Measurements from ENCODE around the gene IER3. TPM values are rescaled to one million over a fixed set of nuclear protein-coding genes. Genes with fewer than 3 reads are reported as not detected.

Gene IER3
- total and polyA plus RNA-seq, 2 of the 13 experiments (the other 11 are each of a cell fraction or from before 2014, with no cell fraction given), result 51.1 to 131 TPM

DNA sequence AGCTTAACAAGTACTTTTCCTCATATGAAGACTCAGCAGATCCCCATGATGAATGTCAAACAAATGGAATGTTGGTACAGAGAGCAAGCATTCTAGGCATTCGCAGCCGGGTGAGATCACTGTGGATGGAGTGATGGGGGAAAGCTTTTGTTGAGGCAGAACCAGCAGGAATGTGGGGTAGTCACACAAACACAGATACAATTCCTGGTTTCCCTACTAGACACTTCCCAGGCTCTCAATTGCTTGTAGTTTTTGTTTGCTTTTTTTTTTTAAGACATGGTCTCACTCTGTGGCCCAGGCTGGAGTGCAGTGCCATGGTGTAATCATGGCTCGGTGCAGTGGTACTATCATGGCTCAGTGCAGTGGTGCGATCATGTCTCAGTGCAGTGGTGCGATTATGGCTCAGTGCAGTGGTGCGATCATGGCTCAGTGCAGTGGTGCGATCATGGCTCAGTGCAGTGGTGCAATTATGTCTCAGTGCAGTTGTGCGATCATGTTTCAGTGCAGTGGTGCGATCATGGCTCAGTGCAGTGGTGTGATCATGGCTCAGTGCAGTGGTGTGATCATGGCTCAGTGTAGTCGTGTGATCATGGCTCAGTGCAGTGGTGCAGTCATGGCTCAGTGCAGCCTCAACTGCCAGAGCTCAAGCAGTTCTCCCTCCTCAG is 15.4 kb upstream of the IER3 start:
- H3K4me1 ChIP-seq (ENCODE audit: insufficient read depth, low read length), result peaks cover 81% of the 10 kb centered on the region
- no peaks in the 10 kb centered on the region for H3K79me2 ChIP-seq (ENCODE audit: insufficient read depth, low read length)
- H4K20me1 ChIP-seq (ENCODE audit: insufficient read depth, low read length), result no peaks in the 10 kb centered on the region
- no TSS peak for BruUV-seq (replicated peaks)
- DNase-seq (ENCODE audit: low spot score) (peak; percentile 97), ATAC-seq (peak; percentile 66), FAIRE-seq (peak; percentile 30)
- H3K9ac ChIP-seq (ENCODE audit: insufficient read depth, low read depth, low read length), result peak overlapping the region; percentile 49
- H3K4me2 ChIP-seq (ENCODE audit: low read depth, low read length), result peak overlapping the region; percentile 61
- H3K4me3 ChIP-seq (replicated peaks in 1 of 3; ENCODE audit: insufficient read depth in 1 of 3, low read depth in 2 of 3, low read length in 3 of 3), result peak overlapping the region in 1 of 3 experiments; percentile 13; a peak in 1 of 6 replicates
- H2AFZ ChIP-seq (ENCODE audit: low read length), result no peak overlapping the region
- in situ Hi-C loops (cut with HindIII; ENCODE audit: extremely low pct_ligation_motif_present, low pct_unique_long_range_greater_than_20kb) (no loop called here), intact Hi-C loops (cut with micrococcal nuclease; ENCODE audit: unreplicated experiment) (no loop called here)
- CTCF ChIA-PET (ENCODE audit: low intra/inter-chr PET ratio, low total read pairs), result no interaction called here
- POLR2A ChIA-PET, result interaction anchor here (0.6 to 5.9 kb wide), 15 partner anchors 8 to 282 kb away, joined by 3 to 113 read pairs (median 6); partner anchors contain the start of genes FLOT1, IER3, MDC1 and MRPS18B
- WGBS (ENCODE audit: low lambda C conversion rate), result 78% methylated on average over 10 of the region's 10 CpGs
- H3K36me3 ChIP-seq (replicated peaks in 1 of 2; ENCODE audit: control insufficient read depth in 1 of 2, insufficient read depth in 2 of 2, low read length in 2 of 2), result no peaks in the 10 kb centered on the region
- no peaks in the 10 kb centered on the region for H3K9me3 ChIP-seq (ENCODE audit: low read length)
- peak overlapping the region; percentile 80 for H3K27ac ChIP-seq (ENCODE audit: extremely low read length, insufficient read depth, low read length)
- H3K27me3 ChIP-seq (ENCODE audit: control insufficient read depth in 1 of 2, insufficient read depth in 2 of 2, low read length in 2 of 2), result no peaks in the 10 kb centered on the region
- TF ChIP-seq SUZ12 (IDR thresholded peaks at IDR 0.05; ENCODE audit: low read depth, low read length) (no peak), BRD4 (CRISPR knock-in tag; IDR thresholded peaks at IDR 0.05) (no peak), KAT8 (CRISPR knock-in tag; IDR thresholded peaks at IDR 0.05) (no peak; the same call in 1 of the 2 replicates), TAF1 (CRISPR knock-in tag; IDR thresholded peaks at IDR 0.05) (no peak), NFE2L2 (IDR thresholded peaks at IDR 0.05; ENCODE audit: low read length) (no peak), CENPX (CRISPR knock-in tag; IDR thresholded peaks at IDR 0.05) (no peak), CHD4 (IDR thresholded peaks at IDR 0.05; ENCODE audit: borderline replicate concordance, low read length) (no peak; the same call in none of the 2 replicates), KLF16 (CRISPR knock-in tag; IDR thresholded peaks at IDR 0.05) (no peak), EED (CRISPR knock-in tag; IDR thresholded peaks at IDR 0.05) (0 out of 2 replicates have a peak, but pooled peaks have one; percentile 30), NPAS2 (CRISPR knock-in tag; IDR thresholded peaks at IDR 0.05; ENCODE audit: borderline replicate concordance) (no peak), ZFP37 (CRISPR knock-in tag; IDR thresholded peaks at IDR 0.05; ENCODE audit: borderline replicate concordance) (no peak), ZFP36 (IDR thresholded peaks at IDR 0.05; ENCODE audit: borderline replicate concordance, low read depth, low read length, partially characterized antibody) (no peak), ZNF367 (CRISPR knock-in tag; IDR thresholded peaks at IDR 0.05; ENCODE audit: borderline replicate concordance) (no peak), ZNF746 (CRISPR knock-in tag; IDR thresholded peaks at IDR 0.05) (no peak), THAP11 (CRISPR knock-in tag; IDR thresholded peaks at IDR 0.05) (0 out of 2 replicates have a peak, but pooled peaks have one; percentile 18), ZNF33B (CRISPR knock-in tag; IDR thresholded peaks at IDR 0.05) (no peak), GABPB1 (CRISPR knock-in tag; IDR thresholded peaks at IDR 0.05) (no peak; the same call in 1 of the 2 replicates), ELF3 (CRISPR knock-in tag; IDR thresholded peaks at IDR 0.05) (peak; percentile 31; the same call in 1 of the 2 replicates)
- TF ChIP-seq, protein P1, sequence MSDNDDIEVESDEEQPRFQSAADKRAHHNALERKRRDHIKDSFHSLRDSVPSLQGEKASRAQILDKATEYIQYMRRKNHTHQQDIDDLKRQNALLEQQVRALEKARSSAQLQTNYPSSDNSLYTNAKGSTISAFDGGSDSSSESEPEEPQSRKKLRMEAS (IDR thresholded peaks at IDR 0.05), result peak; percentile 19; the same call in 1 of the 2 replicates
- TF ChIP-seq, protein P2, sequence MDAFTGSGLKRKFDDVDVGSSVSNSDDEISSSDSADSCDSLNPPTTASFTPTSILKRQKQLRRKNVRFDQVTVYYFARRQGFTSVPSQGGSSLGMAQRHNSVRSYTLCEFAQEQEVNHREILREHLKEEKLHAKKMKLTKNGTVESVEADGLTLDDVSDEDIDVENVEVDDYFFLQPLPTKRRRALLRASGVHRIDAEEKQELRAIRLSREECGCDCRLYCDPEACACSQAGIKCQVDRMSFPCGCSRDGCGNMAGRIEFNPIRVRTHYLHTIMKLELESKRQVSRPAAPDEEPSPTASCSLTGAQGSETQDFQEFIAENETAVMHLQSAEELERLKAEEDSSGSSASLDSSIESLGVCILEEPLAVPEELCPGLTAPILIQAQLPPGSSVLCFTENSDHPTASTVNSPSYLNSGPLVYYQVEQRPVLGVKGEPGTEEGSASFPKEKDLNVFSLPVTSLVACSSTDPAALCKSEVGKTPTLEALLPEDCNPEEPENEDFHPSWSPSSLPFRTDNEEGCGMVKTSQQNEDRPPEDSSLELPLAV (CRISPR knock-in tag; conservative IDR thresholded peaks at IDR 0.05; ENCODE audit: low read depth), result no peak
- TF ChIP-seq, protein P3, sequence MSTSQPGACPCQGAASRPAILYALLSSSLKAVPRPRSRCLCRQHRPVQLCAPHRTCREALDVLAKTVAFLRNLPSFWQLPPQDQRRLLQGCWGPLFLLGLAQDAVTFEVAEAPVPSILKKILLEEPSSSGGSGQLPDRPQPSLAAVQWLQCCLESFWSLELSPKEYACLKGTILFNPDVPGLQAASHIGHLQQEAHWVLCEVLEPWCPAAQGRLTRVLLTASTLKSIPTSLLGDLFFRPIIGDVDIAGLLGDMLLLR (CRISPR knock-in tag; IDR thresholded peaks at IDR 0.05), result no peak
- TF ChIP-seq, protein P4, sequence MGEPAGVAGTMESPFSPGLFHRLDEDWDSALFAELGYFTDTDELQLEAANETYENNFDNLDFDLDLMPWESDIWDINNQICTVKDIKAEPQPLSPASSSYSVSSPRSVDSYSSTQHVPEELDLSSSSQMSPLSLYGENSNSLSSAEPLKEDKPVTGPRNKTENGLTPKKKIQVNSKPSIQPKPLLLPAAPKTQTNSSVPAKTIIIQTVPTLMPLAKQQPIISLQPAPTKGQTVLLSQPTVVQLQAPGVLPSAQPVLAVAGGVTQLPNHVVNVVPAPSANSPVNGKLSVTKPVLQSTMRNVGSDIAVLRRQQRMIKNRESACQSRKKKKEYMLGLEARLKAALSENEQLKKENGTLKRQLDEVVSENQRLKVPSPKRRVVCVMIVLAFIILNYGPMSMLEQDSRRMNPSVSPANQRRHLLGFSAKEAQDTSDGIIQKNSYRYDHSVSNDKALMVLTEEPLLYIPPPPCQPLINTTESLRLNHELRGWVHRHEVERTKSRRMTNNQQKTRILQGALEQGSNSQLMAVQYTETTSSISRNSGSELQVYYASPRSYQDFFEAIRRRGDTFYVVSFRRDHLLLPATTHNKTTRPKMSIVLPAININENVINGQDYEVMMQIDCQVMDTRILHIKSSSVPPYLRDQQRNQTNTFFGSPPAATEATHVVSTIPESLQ (CRISPR knock-in tag; conservative IDR thresholded peaks at IDR 0.05), result no peak
